Breast epithelium (tissue), 3 donors: ENCODE results near the gene U2AF2.

Experiments used
- POLR2A ChIP-seq: fragments of 450-650 bp; IDR thresholded peaks from one replicate; pipeline ENCODE4 v1.6.1; 2016; ENCODE audit warnings: antibody characterized with exemption, mild to moderate bottlenecking, moderate library complexity
- POLR2AphosphoS5 ChIP-seq, 3 donors: sonication (generic); formaldehyde crosslinking; IDR thresholded peaks; one replicate each; pipeline ENCODE4 v1.6.1; 2017; ENCODE audit warnings: antibody characterized with exemption in 3 of 3
- TF ChIP-seq, protein P1 (sequence below), 3 donors: fragments of 450-650 bp; IDR thresholded peaks; one replicate each; pipeline ENCODE4 v1.5.1; 2016 to 2017; ENCODE audit warnings: antibody characterized with exemption in 3 of 3, mild to moderate bottlenecking in 3 of 3, moderate library complexity in 3 of 3

DNA sequence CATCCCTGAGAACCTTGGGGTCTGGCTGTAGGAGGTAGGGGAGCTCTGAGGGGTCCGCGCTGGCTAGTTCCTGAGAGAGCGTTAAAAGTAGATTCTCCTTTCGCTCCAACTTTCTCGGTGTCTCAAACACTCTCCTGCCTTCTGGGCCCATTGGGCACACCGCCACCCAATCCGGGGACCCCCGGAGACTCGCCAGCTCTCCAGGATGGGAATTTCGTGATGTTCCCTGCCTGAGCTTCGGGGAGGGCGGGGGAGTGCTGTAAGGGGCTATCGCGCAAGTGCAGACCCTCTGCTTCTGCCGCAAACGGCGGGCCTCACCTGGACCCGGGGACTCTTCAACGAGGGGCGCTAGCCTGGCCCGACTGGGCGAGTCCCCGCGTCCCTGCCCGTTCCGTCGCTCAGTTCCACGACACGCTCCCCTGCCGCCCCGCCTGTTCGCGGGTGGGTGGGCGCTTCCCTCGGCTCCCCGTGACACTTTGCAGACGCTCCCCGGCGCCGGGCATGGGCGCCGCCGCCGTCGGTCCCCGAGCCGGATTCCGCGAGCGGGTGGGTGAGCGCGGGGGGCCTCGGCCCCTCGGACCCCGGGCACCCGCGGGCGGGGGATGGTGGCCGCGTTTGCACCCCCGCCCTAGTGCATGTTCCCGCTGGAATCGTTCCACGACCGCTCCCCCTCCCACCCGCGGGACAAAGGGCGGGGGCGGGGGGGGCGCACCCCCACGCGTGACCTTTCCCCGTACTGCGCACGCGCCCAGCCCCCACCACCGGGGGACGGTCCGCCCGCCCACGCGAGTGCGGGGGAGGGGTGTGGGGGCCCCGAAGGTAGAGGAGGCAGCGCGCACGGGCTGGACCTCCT lies 6.9 kb upstream of the U2AF2 start, which contains the start of gene CCDC106:
- TF ChIP-seq, protein P1, sequence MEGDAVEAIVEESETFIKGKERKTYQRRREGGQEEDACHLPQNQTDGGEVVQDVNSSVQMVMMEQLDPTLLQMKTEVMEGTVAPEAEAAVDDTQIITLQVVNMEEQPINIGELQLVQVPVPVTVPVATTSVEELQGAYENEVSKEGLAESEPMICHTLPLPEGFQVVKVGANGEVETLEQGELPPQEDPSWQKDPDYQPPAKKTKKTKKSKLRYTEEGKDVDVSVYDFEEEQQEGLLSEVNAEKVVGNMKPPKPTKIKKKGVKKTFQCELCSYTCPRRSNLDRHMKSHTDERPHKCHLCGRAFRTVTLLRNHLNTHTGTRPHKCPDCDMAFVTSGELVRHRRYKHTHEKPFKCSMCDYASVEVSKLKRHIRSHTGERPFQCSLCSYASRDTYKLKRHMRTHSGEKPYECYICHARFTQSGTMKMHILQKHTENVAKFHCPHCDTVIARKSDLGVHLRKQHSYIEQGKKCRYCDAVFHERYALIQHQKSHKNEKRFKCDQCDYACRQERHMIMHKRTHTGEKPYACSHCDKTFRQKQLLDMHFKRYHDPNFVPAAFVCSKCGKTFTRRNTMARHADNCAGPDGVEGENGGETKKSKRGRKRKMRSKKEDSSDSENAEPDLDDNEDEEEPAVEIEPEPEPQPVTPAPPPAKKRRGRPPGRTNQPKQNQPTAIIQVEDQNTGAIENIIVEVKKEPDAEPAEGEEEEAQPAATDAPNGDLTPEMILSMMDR (IDR thresholded peaks at IDR 0.05) = no peak
- TF ChIP-seq POLR2A = no peak
- no peak for TF ChIP-seq POLR2AphosphoS5 (IDR thresholded peaks at IDR 0.05)
